GM18520 (cell line): ENCODE measurements around the gene FRMPD4.
A peak's percentile ranks its signal among the peaks of the same experiment; 100 is the strongest.
"Not testable (repeated sequence)": the region's sequence is repeated elsewhere in the genome, so short reads cannot be mapped to it uniquely, and the experiment has no call there.

Source experiments
- ATAC-seq: cut with Tn5 transposase; IDR thresholded peaks from one replicate; pipeline ENCODE4 v1.9.1; 2021; ENCODE audit not compliant: unreplicated experiment

Gene FRMPD4

GRCh38 chrX:12494400-12495138 is 356.3 kb downstream of the FRMPD4 start:
- ATAC-seq = no peak

- ATAC-seq = no peak
Observed at GRCh38 chrX:12496343-12496742, 358.1 kb downstream of the FRMPD4 start.

- no peak for ATAC-seq
Observed at GRCh38 chrX:12497832-12498591, 359.7 kb downstream of the FRMPD4 start.

GRCh38 chrX:12505127-12505526 is 366.9 kb downstream of the FRMPD4 start:
- ATAC-seq = no peak

- peak; percentile 80 for ATAC-seq
Observed at GRCh38 chrX:12515384-12515783, 377.1 kb downstream of the FRMPD4 start.

- ATAC-seq = no peak
Observed at GRCh38 chrX:12526306-12526705, 388.0 kb downstream of the FRMPD4 start.

- ATAC-seq = not testable (repeated sequence)
Observed at GRCh38 chrX:12538096-12538495, 399.8 kb downstream of the FRMPD4 start.

GRCh38 chrX:12542251-12542650 is 404.0 kb downstream of the FRMPD4 start:
- ATAC-seq = not testable (repeated sequence)

GRCh38 chrX:12548341-12548740 is 410.1 kb downstream of the FRMPD4 start:
- ATAC-seq = no peak

GRCh38 chrX:12548746-12549145 is 410.5 kb downstream of the FRMPD4 start:
- ATAC-seq = no peak

GRCh38 chrX:12554206-12554605 is 415.9 kb downstream of the FRMPD4 start:
- no peak for ATAC-seq

GRCh38 chrX:12563121-12563520 is 424.8 kb downstream of the FRMPD4 start:
- no peak for ATAC-seq

GRCh38 chrX:12564221-12564620 is 425.9 kb downstream of the FRMPD4 start:
- ATAC-seq = no peak

GRCh38 chrX:12567857-12568256 is 429.6 kb downstream of the FRMPD4 start:
- ATAC-seq = no peak

GRCh38 chrX:12570859-12571501 is 432.7 kb downstream of the FRMPD4 start:
- no peak for ATAC-seq

- no peak for ATAC-seq
Observed at GRCh38 chrX:12579311-12579710, 441.0 kb downstream of the FRMPD4 start.

- ATAC-seq = no peak
Observed at GRCh38 chrX:12580548-12580947, 442.3 kb downstream of the FRMPD4 start.

- no peak for ATAC-seq
Observed at GRCh38 chrX:12581546-12581945, 443.3 kb downstream of the FRMPD4 start.

GRCh38 chrX:12582649-12583048 is 444.4 kb downstream of the FRMPD4 start:
- ATAC-seq = no peak

- ATAC-seq = no peak
Observed at GRCh38 chrX:12583543-12583942, 445.3 kb downstream of the FRMPD4 start.

- ATAC-seq = no peak
Observed at GRCh38 chrX:12595720-12596119, 457.4 kb downstream of the FRMPD4 start.

GRCh38 chrX:12610079-12610478 is 471.8 kb downstream of the FRMPD4 start:
- no peak for ATAC-seq
